Keratinocyte (primary cell): Measurements from ENCODE around the gene NMT1. TPM values are rescaled to one million over a fixed set of nuclear protein-coding genes. Genes with fewer than 3 reads are reported as not detected.

Experiments used
- DNase-seq: peaks from one replicate; pipeline ENCODE4 v3.0.0-alpha.2; 2011; ENCODE audit warnings: low read depth, missing footprints, low spot score
- FAIRE-seq: peaks from 2 replicates; lab custom pipeline; 2011; peaks lifted over from hg19 to GRCh38; lab: Jason Lieb, UNC
- H2AFZ ChIP-seq: 2 replicates; pipeline ENCODE4 v1.6.0; 2012; ENCODE audit warnings: low read length, control low read depth, inconsistent platforms; ENCODE audit not compliant: control insufficient read depth
- H3K27ac ChIP-seq: 2 replicates; pipeline ENCODE4 v1.5.1; 2011; ENCODE audit warnings: low read length; ENCODE audit not compliant: control insufficient read depth, insufficient read depth
- H3K27me3 ChIP-seq: 3 replicates; pipeline ENCODE4 v1.6.0; 2011; ENCODE audit warnings: low read length; ENCODE audit not compliant: control insufficient read depth, insufficient read depth; ENCODE audit errors: extremely low read depth
- H3K36me3 ChIP-seq, 2 experiments: 2 replicates in 1 of 2; 3 replicates in 1 of 2; pipeline ENCODE4 v1.5.1; 2011; ENCODE audit warnings: low read length in 2 of 2, mild to moderate bottlenecking in 1 of 2; ENCODE audit not compliant: control insufficient read depth in 2 of 2, insufficient read depth in 2 of 2; ENCODE audit errors: extremely low read depth in 1 of 2
- H3K4me1 ChIP-seq: 3 replicates; pipeline ENCODE4 v1.5.1; 2011; ENCODE audit warnings: low read length; ENCODE audit not compliant: control insufficient read depth, insufficient read depth; ENCODE audit errors: extremely low read depth
- H3K4me2 ChIP-seq: 3 replicates; pipeline ENCODE4 v1.6.0; 2011; ENCODE audit warnings: low read depth, low read length; ENCODE audit not compliant: control insufficient read depth, insufficient read depth; ENCODE audit errors: extremely low read depth
- H3K4me3 ChIP-seq, 3 experiments: fragments of 200-600 bp in 1 of 3; sonication (generic) in 1 of 3; 2 replicates in 2 of 3; 3 replicates in 1 of 3; pipeline ENCODE4 v1.5.1; 2011 to 2016; ENCODE audit warnings: low read length in 3 of 3, mild to moderate bottlenecking in 3 of 3, control low read depth in 2 of 3, inconsistent platforms in 1 of 3, low read depth in 1 of 3, mixed read lengths in 1 of 3, mixed run types in 1 of 3, moderate library complexity in 1 of 3; ENCODE audit not compliant: control insufficient read depth in 2 of 3, insufficient read depth in 2 of 3; ENCODE audit errors: extremely low read depth in 1 of 3
- H3K79me2 ChIP-seq: 2 replicates; pipeline ENCODE4 v1.6.0; 2012; ENCODE audit warnings: low read length; ENCODE audit not compliant: control insufficient read depth, insufficient read depth
- H3K9ac ChIP-seq: 3 replicates; pipeline ENCODE4 v1.6.0; 2011; ENCODE audit warnings: low read length; ENCODE audit not compliant: control insufficient read depth, insufficient read depth; ENCODE audit errors: extremely low read depth
- H3K9me1 ChIP-seq: 3 replicates; pipeline ENCODE4 v1.6.0; 2011; ENCODE audit warnings: low read length; ENCODE audit not compliant: control insufficient read depth, insufficient read depth; ENCODE audit errors: extremely low read depth
- H3K9me3 ChIP-seq: 2 replicates; pipeline ENCODE4 v1.5.1; 2012; ENCODE audit warnings: low read depth, low read length; ENCODE audit not compliant: control insufficient read depth
- H4K20me1 ChIP-seq: 3 replicates; pipeline ENCODE4 v1.6.0; 2011; ENCODE audit warnings: low read length; ENCODE audit not compliant: control insufficient read depth, insufficient read depth; ENCODE audit errors: extremely low read depth
- EZH2 ChIP-seq: IDR thresholded peaks from one replicate; pipeline ENCODE4 v1.6.1; 2012; ENCODE audit warnings: inconsistent platforms, mild to moderate bottlenecking, low read length, moderate library complexity
- dilution Hi-C: fragments of 300-500 bp; cut with MboI; formaldehyde crosslinking; loops from one replicate; pipeline ENCODE4 v1.7.0; 2020; ENCODE audit warnings: low sequenced_read_pairs; ENCODE audit not compliant: extremely low pct_ligation_motif_present
- polyA plus RNA-seq, 5 experiments: library from polyadenylated mRNA; depleted of rRNA in 3 of 5; stranded (reverse) in 3 of 5; stranded (forward) in 1 of 5; unstranded in 1 of 5; fragments of >200 nt; gene quantifications; 1 replicate in 1 of 5; 2 replicates in 3 of 5; 3 replicates in 1 of 5; pipeline versions ENCODE4 v1.2.1 to v1.2.3, GENCODE V29; 2011 to 2012; ENCODE audit warnings: missing spikeins in 2 of 5, low read depth in 1 of 5, low replicate concordance in 1 of 5
- TF ChIP-seq, protein P1 (sequence below), 3 experiments: IDR thresholded peaks in 1 of 3; conservative IDR thresholded peaks in 1 of 3; optimal IDR thresholded peaks in 1 of 3; 2 replicates in 2 of 3; 3 replicates in 1 of 3; pipeline versions ENCODE3 to v1.5.1; 2011; ENCODE audit warnings: low read length in 3 of 3, mild to moderate bottlenecking in 3 of 3, moderate library complexity in 2 of 3, control low read depth in 1 of 3, inconsistent platforms in 1 of 3; ENCODE audit not compliant: insufficient read depth in 2 of 3; ENCODE audit errors: extremely low read depth in 1 of 3

Gene NMT1
- polyA plus RNA-seq, 1 donor (not counting 4 experiments of a cell fraction or from before 2014, with no cell fraction given) = 101 TPM

DNA sequence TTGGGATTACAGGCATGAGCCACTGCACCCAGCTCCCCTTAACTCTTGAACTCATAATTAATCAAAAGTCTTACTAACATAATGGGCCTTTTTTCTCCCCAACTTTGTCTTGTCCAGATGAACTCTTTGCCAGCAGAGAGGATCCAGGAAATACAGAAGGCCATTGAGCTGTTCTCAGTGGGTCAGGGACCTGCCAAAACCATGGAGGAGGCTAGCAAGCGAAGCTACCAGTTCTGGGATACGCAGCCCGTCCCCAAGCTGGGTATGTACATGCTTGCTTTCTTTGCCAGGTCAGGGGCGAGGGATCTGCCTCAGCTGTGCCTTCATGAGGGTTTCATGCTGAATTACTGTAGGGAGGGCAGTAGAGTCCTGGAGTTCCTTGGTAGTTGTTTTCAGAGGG is 25.3 kb downstream of the NMT1 start:
- Histone ChIP-seq H3K4me1 (no peaks in the 10 kb centered on the region), H3K9me3 (no peaks in the 10 kb centered on the region), H2AFZ (no peak overlapping the region), H3K36me3 (peaks cover 40 to 44% of the 10 kb centered on the region in 2 experiments), H4K20me1 (no peaks in the 10 kb centered on the region), H3K9ac (no peak overlapping the region), H3K9me1 (no peaks in the 10 kb centered on the region), H3K79me2 (peaks cover 6% of the 10 kb centered on the region), H3K4me2 (no peak overlapping the region), H3K27me3 (no peaks in the 10 kb centered on the region), H3K27ac (no peak overlapping the region), H3K4me3 (no peak overlapping the region)
- dilution Hi-C loops = no loop called here
- no peak for DNase-seq
- no peak for TF ChIP-seq EZH2
- TF ChIP-seq, protein P1, sequence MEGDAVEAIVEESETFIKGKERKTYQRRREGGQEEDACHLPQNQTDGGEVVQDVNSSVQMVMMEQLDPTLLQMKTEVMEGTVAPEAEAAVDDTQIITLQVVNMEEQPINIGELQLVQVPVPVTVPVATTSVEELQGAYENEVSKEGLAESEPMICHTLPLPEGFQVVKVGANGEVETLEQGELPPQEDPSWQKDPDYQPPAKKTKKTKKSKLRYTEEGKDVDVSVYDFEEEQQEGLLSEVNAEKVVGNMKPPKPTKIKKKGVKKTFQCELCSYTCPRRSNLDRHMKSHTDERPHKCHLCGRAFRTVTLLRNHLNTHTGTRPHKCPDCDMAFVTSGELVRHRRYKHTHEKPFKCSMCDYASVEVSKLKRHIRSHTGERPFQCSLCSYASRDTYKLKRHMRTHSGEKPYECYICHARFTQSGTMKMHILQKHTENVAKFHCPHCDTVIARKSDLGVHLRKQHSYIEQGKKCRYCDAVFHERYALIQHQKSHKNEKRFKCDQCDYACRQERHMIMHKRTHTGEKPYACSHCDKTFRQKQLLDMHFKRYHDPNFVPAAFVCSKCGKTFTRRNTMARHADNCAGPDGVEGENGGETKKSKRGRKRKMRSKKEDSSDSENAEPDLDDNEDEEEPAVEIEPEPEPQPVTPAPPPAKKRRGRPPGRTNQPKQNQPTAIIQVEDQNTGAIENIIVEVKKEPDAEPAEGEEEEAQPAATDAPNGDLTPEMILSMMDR (optimal IDR thresholded peaks at IDR 0.05 in 1 of 3, IDR thresholded peaks at IDR 0.05 in 1 of 3, conservative IDR thresholded peaks at IDR 0.05 in 1 of 3; ENCODE audit: extremely low read depth in 1 of 3, insufficient read depth in 2 of 3, low read length in 3 of 3) = no peak
- no peak for FAIRE-seq

DNA sequence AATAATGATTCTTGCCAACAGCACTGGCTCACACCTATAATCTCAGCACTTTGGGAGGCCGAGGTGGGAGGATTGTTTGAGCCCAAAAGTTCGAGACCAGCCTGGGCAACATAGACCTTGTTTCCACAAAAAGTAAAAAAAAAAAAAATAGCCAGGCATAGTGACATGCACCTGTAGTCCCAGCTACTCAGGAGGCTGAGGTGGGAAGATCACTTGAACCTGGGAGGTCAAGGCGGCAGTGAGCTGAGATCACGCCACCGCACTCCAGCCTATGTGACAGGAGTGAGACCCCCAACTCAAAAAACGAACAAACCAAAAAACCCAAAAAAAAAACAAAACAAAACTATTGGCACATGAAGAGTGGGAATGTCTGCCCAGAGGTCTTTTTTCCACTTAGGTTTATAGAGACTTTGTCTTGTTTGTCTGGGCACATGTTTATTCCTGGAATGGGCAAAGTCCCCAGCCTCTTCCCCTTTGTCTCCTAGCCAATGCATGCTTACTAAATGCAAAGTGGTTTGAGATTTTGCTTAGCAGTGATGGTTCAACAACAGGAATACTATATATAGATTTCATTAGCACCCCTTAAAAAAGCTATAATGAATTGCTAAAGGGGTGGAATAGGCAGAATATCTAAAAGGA is 25.9 kb downstream of the NMT1 start:
- H3K27ac ChIP-seq = no peak overlapping the region
- H3K79me2 ChIP-seq = peaks cover 4% of the 10 kb centered on the region
- no peak overlapping the region for H3K4me3 ChIP-seq
- peaks cover 2% of the 10 kb centered on the region for H3K4me1 ChIP-seq
- peaks cover 2% of the 10 kb centered on the region for H3K9me3 ChIP-seq
- no peaks in the 10 kb centered on the region for H3K27me3 ChIP-seq
- TF ChIP-seq EZH2 = no peak
- TF ChIP-seq, protein P1 (optimal IDR thresholded peaks at IDR 0.05 in 1 of 3, IDR thresholded peaks at IDR 0.05 in 1 of 3, conservative IDR thresholded peaks at IDR 0.05 in 1 of 3; ENCODE audit: extremely low read depth in 1 of 3, insufficient read depth in 2 of 3, low read length in 3 of 3) = no peak
- dilution Hi-C loops = no loop called here
- no peaks in the 10 kb centered on the region for H4K20me1 ChIP-seq
- no peak for DNase-seq
- FAIRE-seq = no peak
- no peaks in the 10 kb centered on the region for H3K9me1 ChIP-seq
- H3K36me3 ChIP-seq = peaks cover 40 to 47% of the 10 kb centered on the region in 2 experiments
- no peak overlapping the region for H3K9ac ChIP-seq
- no peak overlapping the region for H2AFZ ChIP-seq
- no peak overlapping the region for H3K4me2 ChIP-seq
